ENCODE data around the gene MUC2. TPM values are rescaled to one million over a fixed set of nuclear protein-coding genes. Genes with fewer than 3 reads are reported as not detected.

The MUC2 gene
- total RNA-seq, 2 donors from 2014 or later, result under 0.01 TPM; not detected in 1

- no peaks in the 10 kb centered on the region for H3K27me3 ChIP-seq
- ATAC-seq (no peak), DNase-seq (peak in 1 of 4 donors; percentile 3)
- no peak overlapping the region for H3K4me3 ChIP-seq
- intact Hi-C loops (cut with DNase I), result no loop called here
- no peak for TF ChIP-seq CTCF (IDR thresholded peaks at IDR 0.05)
- TF ChIP-seq POLR2A (IDR thresholded peaks at IDR 0.05), result no peak
- H3K4me1 ChIP-seq, result peaks cover 15% of the 10 kb centered on the region
- H3K36me3 ChIP-seq (replicated peaks in 1 of 2; ENCODE audit: insufficient read depth in 1 of 2, low read depth in 2 of 2), result no peaks in the 10 kb centered on the region
- H3K27ac ChIP-seq, result no peak overlapping the region
- no peaks in the 10 kb centered on the region for H3K9me3 ChIP-seq
- 69 to 75% methylated on average over 4 to 8 of the region's 9 CpGs for WGBS, 2 donors
Measured at GRCh38 chr11:1070594-1071462, 3.8 kb upstream of the MUC2 start.

GRCh38 chr11:1071571-1072115 lies 3.0 kb upstream of the MUC2 start:
- Histone ChIP-seq H3K36me3 (replicated peaks in 1 of 2; ENCODE audit: insufficient read depth in 1 of 2, low read depth in 2 of 2) (no peaks in the 10 kb centered on the region), H3K4me1 (peaks cover 15% of the 10 kb centered on the region), H3K27me3 (no peaks in the 10 kb centered on the region), H3K9me3 (no peaks in the 10 kb centered on the region), H3K4me3 (no peak overlapping the region), H3K27ac (no peak overlapping the region)
- TF ChIP-seq CTCF (IDR thresholded peaks at IDR 0.05) (no peak), POLR2A (IDR thresholded peaks at IDR 0.05) (no peak)
- no peak for ATAC-seq
- DNase-seq, result peak in 2 of 4 donors; percentile 3 to 10
- 80 to 86% methylated on average over 18 to 21 of the region's 21 CpGs for WGBS, 2 donors
- intact Hi-C loops (cut with DNase I), result no loop called here

GRCh38 chr11:1072116-1072820 lies 2.4 kb upstream of the MUC2 start:
- intact Hi-C loops (cut with DNase I), result no loop called here
- DNase-seq (peak in 2 of 4 donors; percentile 10 to 11), ATAC-seq (no peak)
- H3K27me3 ChIP-seq, result no peaks in the 10 kb centered on the region
- no peak for TF ChIP-seq POLR2A (IDR thresholded peaks at IDR 0.05)
- TF ChIP-seq CTCF (IDR thresholded peaks at IDR 0.05), result no peak
- H3K4me1 ChIP-seq, result peaks cover 15% of the 10 kb centered on the region
- no peak overlapping the region for H3K4me3 ChIP-seq
- no peak overlapping the region for H3K27ac ChIP-seq
- no peaks in the 10 kb centered on the region for H3K36me3 ChIP-seq (replicated peaks in 1 of 2; ENCODE audit: insufficient read depth in 1 of 2, low read depth in 2 of 2)
- WGBS, 2 donors, result 56 to 71% methylated on average over 8 to 17 of the region's 18 CpGs
- no peaks in the 10 kb centered on the region for H3K9me3 ChIP-seq

- intact Hi-C loops (cut with DNase I), result no loop called here
- TF ChIP-seq CTCF (IDR thresholded peaks at IDR 0.05) (no peak), POLR2A (IDR thresholded peaks at IDR 0.05) (no peak)
- 77 to 79% methylated on average over 5 to 9 of the region's 9 CpGs for WGBS, 2 donors
- H3K27ac ChIP-seq, result peak overlapping the region in 3 of 4 donors; percentile 47 to 77 (median 67)
- H3K9me3 ChIP-seq, result no peaks in the 10 kb centered on the region
- H3K36me3 ChIP-seq (replicated peaks in 1 of 2; ENCODE audit: insufficient read depth in 1 of 2, low read depth in 2 of 2), result no peaks in the 10 kb centered on the region
- H3K27me3 ChIP-seq, result no peaks in the 10 kb centered on the region
- H3K4me3 ChIP-seq, result no peak overlapping the region
- DNase-seq (peak in 3 of 4 donors; percentile 3 to 10 (median 7)), ATAC-seq (no peak)
- H3K4me1 ChIP-seq, result peaks cover 15% of the 10 kb centered on the region
Measured at GRCh38 chr11:1072821-1073231, 1.8 kb upstream of the MUC2 start.
